NCI-H2227 (cell line): ENCODE results near the gene MXRA8.

Experiments
- DNase-seq: peaks from one replicate; lab custom pipeline; 2025; ENCODE audit not compliant: unreplicated experiment; lab: John Stamatoyannopoulos, UW

Gene MXRA8

DNA sequence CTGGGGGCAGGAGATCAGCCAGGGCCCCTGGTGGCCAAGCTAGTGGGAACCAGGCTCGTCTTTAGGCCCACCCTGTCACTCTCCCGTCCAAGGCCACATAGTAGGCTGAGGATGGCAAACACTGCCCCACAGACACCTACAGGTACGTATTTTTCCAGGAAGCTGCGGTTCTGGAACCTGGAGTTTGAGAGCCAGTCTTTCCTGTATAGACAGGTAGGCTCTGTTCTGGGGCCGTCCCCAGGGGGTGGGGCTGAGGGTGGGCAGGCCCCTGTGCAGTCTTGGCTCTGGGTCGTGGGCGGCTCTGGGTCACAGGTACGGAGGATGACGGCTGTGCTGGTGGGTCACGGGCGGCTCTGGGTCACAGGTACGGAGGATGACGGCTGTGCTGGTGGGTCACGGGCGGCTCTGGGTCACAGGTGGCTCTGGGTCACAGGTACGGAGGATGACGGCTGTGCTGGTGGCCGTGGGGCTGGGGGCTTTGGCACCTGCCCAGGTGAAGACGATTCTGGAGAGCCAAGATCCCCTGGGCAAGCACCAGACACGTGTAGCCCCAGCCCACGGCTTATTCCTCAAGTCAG is 47.8 kb downstream of the MXRA8 start:
- DNase-seq = no peak

DNA sequence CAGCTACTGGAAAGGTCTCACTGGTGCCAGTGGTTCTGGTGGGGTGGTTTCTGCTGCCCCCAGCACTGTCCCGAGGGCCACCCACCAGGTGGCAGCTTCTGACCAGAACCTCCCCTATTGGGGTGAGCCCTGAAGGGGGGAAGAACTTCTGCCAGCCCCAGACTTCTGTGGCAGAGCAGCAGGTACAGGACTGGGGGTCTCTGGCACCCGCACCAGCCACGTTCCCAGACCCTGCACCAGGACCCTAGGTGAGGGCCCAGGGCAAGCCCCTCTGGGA is 48.3 kb downstream of the MXRA8 start:
- no peak for DNase-seq

GRCh38 chr1:1309251-1310108 is 48.9 kb downstream of the MXRA8 start:
- DNase-seq = peak; percentile 47

DNA sequence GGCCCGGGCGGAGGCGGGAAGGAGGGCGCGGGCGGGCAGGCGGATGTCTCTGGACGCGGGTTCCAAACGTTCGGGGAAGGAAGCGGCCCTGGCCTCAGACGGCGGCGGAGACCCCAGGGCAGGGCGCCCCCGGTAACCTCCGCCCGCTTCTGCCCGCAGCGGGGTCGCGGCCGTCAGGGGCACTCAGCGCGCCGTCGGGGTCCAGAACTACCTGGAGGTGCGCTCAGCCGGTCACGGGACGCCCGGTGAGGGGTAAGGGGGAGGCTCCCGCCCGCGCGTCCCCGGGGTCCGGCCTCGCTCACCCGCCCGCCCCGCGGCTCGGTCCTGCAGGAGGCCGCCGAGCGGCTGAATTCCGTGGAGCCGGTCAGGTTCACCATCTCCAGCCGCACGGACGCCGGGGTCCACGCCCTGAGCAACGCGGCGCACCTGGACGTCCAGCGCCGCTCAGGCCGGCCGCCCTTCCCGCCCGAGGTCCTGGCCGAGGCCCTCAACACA is 49.6 kb downstream of the MXRA8 start:
- DNase-seq = no peak

GRCh38 chr1:1307923-1308755 is 50.2 kb downstream of the MXRA8 start, which contains the start of the genes ACAP3 and PUSL1:
Gene ACAP3, minus strand, starts transcription at chr1:1307930. Its CDS starts 115 bp downstream, at chr1:1307815.
Gene PUSL1, plus strand, starts transcription at chr1:1308597. Its CDS starts 47 bp downstream, at chr1:1308644.
- DNase-seq = peak; percentile 95

DNA sequence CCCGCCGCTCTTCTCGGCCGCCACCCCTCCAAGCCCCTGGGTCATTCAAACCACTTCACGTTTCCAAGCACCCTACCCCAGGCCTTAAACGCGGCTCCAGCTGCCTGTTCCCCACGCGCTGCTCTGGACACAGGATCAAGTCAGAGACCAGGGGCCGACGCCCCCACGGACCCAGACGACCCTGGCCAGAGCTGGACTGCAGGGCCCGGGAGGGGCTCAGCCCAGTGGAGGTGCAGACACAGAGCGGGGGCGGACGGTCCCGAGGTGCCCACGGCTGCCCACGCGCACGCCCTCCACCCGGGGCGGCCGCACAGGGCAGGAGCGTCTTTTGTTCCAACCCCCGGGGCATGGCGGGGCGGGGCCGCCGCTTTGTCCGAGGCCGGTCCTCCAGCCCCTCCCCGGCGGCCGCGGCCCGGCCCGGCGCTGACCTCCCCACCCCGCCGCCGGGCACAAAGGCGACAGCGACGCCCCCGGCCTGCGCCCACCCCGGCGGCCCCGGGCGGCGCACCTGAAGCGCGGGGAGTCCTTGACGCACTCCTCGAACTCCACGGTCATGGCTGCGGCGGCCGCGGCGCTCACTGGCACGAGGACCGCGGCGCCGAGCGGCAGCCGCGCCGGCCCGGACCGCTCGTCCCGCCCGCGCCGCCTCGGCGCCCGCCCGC is 51.0 kb downstream of the MXRA8 start:
- no peak for DNase-seq

DNA sequence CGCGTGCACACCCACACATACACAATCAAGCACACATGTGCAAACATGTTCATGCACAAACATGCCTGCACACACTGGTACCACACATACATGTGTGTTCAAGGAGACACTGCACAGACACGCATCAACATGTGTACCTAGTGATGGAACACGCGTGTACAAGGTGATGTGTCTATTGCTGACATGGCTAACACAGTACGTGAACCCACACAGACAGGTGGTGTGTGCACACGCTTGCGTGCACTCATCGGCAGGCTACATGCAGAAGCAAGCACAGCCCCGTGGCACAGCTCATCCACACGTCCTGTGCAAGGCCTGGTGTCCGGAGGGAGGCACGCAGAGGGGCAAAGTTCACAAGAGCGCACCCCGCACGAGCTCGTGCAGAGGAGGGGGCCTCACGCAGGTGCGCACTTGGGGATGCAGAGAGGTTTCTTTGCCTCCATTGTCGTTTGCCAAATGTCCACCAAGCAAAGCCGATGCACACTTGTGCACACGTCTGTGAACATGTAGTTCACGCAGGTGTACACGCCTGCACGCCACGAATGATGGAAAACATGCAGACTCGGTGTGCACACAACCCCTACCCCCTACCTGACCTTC is 51.6 kb downstream of the MXRA8 start:
- DNase-seq = no peak

DNA sequence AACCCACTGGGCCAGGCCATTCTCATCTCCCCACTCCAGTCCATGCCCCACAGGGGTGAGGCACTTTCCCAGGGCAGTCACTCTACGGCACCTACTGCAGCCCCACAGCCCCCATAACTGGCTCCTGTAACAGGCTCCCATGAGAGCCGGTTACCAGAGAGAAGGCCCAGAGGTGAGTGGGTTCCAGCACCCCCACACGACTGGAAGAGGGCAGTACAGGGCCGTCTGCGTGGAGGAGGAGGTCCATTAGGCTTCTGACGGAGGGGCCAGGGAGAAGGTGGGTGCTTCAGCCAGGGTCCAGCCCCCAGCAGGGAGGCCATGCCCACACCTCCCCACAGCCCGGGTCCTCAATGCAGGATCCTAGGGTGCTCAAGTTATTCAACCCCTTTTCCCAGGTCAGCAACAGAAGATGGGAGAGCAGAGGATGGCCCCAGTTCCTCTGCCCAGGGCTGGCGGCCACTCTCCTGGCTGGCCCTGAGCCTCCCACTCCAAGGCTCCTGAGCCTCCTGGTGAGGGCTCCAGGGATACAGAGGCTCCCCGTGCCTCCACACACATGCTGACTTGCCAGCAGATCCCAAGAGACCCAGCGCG is 52.2 kb downstream of the MXRA8 start:
- DNase-seq = no peak

DNA sequence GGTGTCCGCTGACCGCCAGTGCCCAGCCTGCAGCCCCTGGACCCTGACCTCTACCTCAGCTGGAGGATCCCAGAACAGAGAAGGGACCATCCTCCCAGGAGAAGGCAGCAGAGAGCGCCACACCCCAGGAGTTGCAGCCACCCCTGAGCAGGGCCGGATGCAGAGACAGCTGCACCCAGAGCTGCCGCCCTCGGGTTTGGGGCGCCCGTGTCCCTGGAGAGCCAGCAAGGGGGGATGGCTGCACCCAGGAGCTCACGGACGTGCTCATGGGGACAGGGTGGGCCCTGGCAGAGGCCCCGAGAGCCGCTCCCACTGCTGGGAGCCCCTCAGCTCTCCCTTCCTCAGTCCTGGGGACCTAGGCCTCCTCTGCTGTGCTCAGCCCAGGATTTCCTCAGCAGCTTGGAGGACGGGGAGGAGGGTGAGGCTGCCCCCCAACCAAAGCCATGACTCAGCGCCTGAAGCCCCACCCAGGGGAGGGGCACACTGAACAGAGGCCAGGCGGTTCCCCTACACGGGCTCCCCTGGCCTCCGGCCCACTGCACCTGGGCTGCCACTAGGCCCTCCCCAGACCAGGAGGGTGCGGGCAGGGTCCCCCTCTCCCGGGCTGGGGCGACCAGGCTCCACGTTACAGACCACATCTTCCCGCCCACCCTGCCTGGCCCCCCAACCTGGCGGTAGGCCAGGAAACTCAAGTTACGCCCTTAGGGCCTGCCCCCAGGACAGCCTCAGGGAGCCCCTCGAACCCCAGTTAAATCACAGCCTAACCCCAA is 52.9 kb downstream of the MXRA8 start:
- peak; percentile 71 for DNase-seq

GRCh38 chr1:1304331-1305299 is 53.7 kb downstream of the MXRA8 start:
- DNase-seq = peak; percentile 84

DNA sequence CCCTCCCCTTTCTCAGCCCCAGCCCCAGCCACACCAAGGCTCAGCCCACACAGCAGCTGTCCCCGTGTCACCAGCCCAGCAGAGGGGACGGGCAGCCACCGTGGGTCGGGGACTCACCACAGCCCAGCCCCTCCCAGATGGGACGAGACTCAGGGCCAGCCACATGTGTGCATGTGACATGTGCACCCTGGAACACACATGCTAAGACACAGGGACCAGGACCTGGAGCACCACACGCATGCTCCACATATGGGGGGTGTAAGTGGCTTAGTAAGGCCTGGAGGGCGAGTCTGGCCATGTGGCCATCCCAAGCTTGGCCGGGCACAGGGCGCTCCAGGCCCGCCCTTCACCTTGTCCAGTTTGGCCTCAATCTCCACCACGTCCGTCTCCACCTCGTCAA is 54.6 kb downstream of the MXRA8 start:
- no peak for DNase-seq

- no peak for DNase-seq
These were observed 55.3 kb downstream of the MXRA8 start for GRCh38 chr1:1302951-1303509.
